H1 (cell line): ENCODE measurements around the gene HUWE1. TPM values are rescaled to one million over a fixed set of nuclear protein-coding genes. Genes with fewer than 3 reads are reported as not detected.

Source experiments
- CTCF ChIA-PET: fragments of 300-600 bp; sonication (Branson Sonifier 250); formaldehyde crosslinking; loops from one replicate; lab custom pipeline; 2021; ENCODE audit not compliant: partially characterized antibody; lab: Charles Lee
- POLR2A ChIA-PET: fragments of 300-600 bp; sonication (Branson Sonifier 250); formaldehyde crosslinking; loops from one replicate; lab custom pipeline; 2021; ENCODE audit warnings: inconsistent platforms; ENCODE audit not compliant: partially characterized antibody; lab: Charles Lee
- DNase-seq, 2 experiments: peaks; one replicate each; pipeline versions ENCODE4 v3.0.0 to v3.0.0-alpha.2; 2010 to 2022; ENCODE audit warnings: low spot score in 2 of 2, low read depth in 1 of 2, mixed read lengths in 1 of 2
- FAIRE-seq: peaks from 2 replicates; lab custom pipeline; 2011; peaks lifted over from hg19 to GRCh38; lab: Jason Lieb, UNC
- H2AFZ ChIP-seq: 2 replicates; pipeline ENCODE4 v1.8.1; 2012; ENCODE audit warnings: low read length, inconsistent platforms
- H2AK5ac ChIP-seq: 2 replicates; pipeline ENCODE4 v1.6.1; 2013; ENCODE audit warnings: low read depth, low read length
- H2BK120ac ChIP-seq: replicated peaks from 2 replicates; pipeline ENCODE3; 2013; ENCODE audit warnings: low read depth, low read length, inconsistent platforms
- H2BK12ac ChIP-seq: 2 replicates; pipeline ENCODE4 v1.6.1; 2013; ENCODE audit warnings: low read depth, low read length
- H2BK15ac ChIP-seq: 2 replicates; pipeline ENCODE4 v1.6.1; 2013; ENCODE audit warnings: low read length
- H2BK20ac ChIP-seq: 2 replicates; pipeline ENCODE4 v1.6.1; 2013; ENCODE audit warnings: low read length
- H2BK5ac ChIP-seq: 2 replicates; pipeline ENCODE4 v1.6.1; 2013; ENCODE audit warnings: low read depth, low read length
- H3K14ac ChIP-seq: 2 replicates; pipeline ENCODE4 v1.6.1; 2013; ENCODE audit warnings: inconsistent platforms; ENCODE audit not compliant: insufficient read length
- H3K18ac ChIP-seq: 2 replicates; pipeline ENCODE4 v1.6.1; 2013; ENCODE audit warnings: low read length; ENCODE audit errors: extremely low read depth
- H3K23ac ChIP-seq: 2 replicates; pipeline ENCODE4 v1.6.1; 2013; ENCODE audit warnings: inconsistent platforms; ENCODE audit not compliant: insufficient read length
- H3K23me2 ChIP-seq: 2 replicates; pipeline ENCODE4 v1.6.1; 2013; ENCODE audit warnings: low read depth, low read length
- H3K27ac ChIP-seq: 2 replicates; pipeline ENCODE4 v1.6.1; 2011; ENCODE audit warnings: low read depth, low read length, inconsistent platforms
- H3K27me3 ChIP-seq, 4 experiments: replicated peaks in 1 of 4; 1 replicate in 1 of 4; 2 replicates in 3 of 4; pipeline versions ENCODE4 v1.6.1 to v1.8.1; 2011 to 2013; ENCODE audit warnings: low read length in 3 of 4, mild to moderate bottlenecking in 3 of 4, inconsistent platforms in 2 of 4, mixed read lengths in 2 of 4, moderate library complexity in 1 of 4; ENCODE audit not compliant: control insufficient read depth in 3 of 4, insufficient read depth in 3 of 4; ENCODE audit errors: extremely low read depth in 1 of 4
- H3K36me3 ChIP-seq, 4 experiments: 2 replicates each; pipeline versions ENCODE4 v1.6.1 to v1.8.1; 2011 to 2013; ENCODE audit warnings: mild to moderate bottlenecking in 4 of 4, low read length in 3 of 4, moderate library complexity in 2 of 4, control low read depth in 1 of 4, inconsistent platforms in 1 of 4; ENCODE audit not compliant: insufficient read depth in 4 of 4, control insufficient read depth in 2 of 4
- H3K4ac ChIP-seq: replicated peaks from 2 replicates; pipeline ENCODE3; 2013; ENCODE audit warnings: low read length, low read depth, mixed read lengths, inconsistent platforms; ENCODE audit not compliant: insufficient read length
- H3K4me1 ChIP-seq, 4 experiments: replicated peaks in 1 of 4; 1 replicate in 1 of 4; 2 replicates in 3 of 4; pipeline versions ENCODE4 v1.6.1 to v1.8.1; 2011 to 2013; ENCODE audit warnings: low read length in 3 of 4, inconsistent platforms in 2 of 4, mixed read lengths in 1 of 4; ENCODE audit not compliant: insufficient read depth in 4 of 4, control insufficient read depth in 3 of 4
- H3K4me2 ChIP-seq, 2 experiments: 2 replicates each; pipeline versions ENCODE4 v1.6.1 to v1.8.1; 2011 to 2013; ENCODE audit warnings: low read depth in 2 of 2, low read length in 2 of 2, control low read depth in 1 of 2, inconsistent platforms in 1 of 2, mild to moderate bottlenecking in 1 of 2; ENCODE audit not compliant: insufficient read depth in 1 of 2
- H3K4me3 ChIP-seq, 4 experiments: fragments of 200-600, 300-600 bp in 1 of 4; sonication (generic), shearing (Covaris generic), sonication (Bioruptor Twin) in 1 of 4; 2 replicates each; pipeline versions ENCODE4 v1.5.1 to v1.8.1; 2011 to 2016; ENCODE audit warnings: low read length in 4 of 4, low read depth in 3 of 4, control low read depth in 2 of 4, inconsistent platforms in 2 of 4, mild to moderate bottlenecking in 2 of 4, mixed read lengths in 1 of 4, moderate library complexity in 1 of 4; ENCODE audit not compliant: insufficient read depth in 2 of 4; ENCODE audit errors: extremely low read depth in 1 of 4
- H3K56ac ChIP-seq: replicated peaks from 2 replicates; pipeline ENCODE3; 2013; ENCODE audit warnings: low read depth, mild to moderate bottlenecking, mixed read lengths, low read length, inconsistent platforms; ENCODE audit not compliant: insufficient read length
- H3K79me1 ChIP-seq: 2 replicates; pipeline ENCODE4 v1.6.1; 2013; ENCODE audit warnings: low read depth, low read length, control low read depth
- H3K79me2 ChIP-seq, 2 experiments: 2 replicates each; pipeline versions ENCODE4 v1.6.1 to v1.8.1; 2012 to 2013; ENCODE audit warnings: low read length in 2 of 2, mild to moderate bottlenecking in 2 of 2, inconsistent platforms in 1 of 2; ENCODE audit not compliant: insufficient read depth in 2 of 2, control insufficient read depth in 1 of 2
- H3K9ac ChIP-seq, 4 experiments: replicated peaks in 1 of 4; 1 replicate in 1 of 4; 2 replicates in 3 of 4; pipeline versions ENCODE4 v1.6.1 to v1.8.1; 2011 to 2013; ENCODE audit warnings: low read depth in 3 of 4, low read length in 3 of 4, control low read depth in 2 of 4, mild to moderate bottlenecking in 2 of 4, moderate library complexity in 2 of 4, inconsistent platforms in 1 of 4; ENCODE audit errors: extremely low read depth in 1 of 4
- H3K9me3 ChIP-seq, 2 experiments: 2 replicates each; pipeline versions ENCODE4 v1.6.1 to v1.8.1; 2012 to 2013; ENCODE audit warnings: mild to moderate bottlenecking in 2 of 2, moderate library complexity in 2 of 2, control low read depth in 1 of 2, inconsistent platforms in 1 of 2, low read depth in 1 of 2, low read length in 1 of 2, mixed read lengths in 1 of 2; ENCODE audit not compliant: insufficient read depth in 2 of 2
- H4K20me1 ChIP-seq, 2 experiments: replicated peaks in 1 of 2; 2 replicates each; pipeline versions ENCODE3 to v1.8.1; 2011 to 2013; ENCODE audit warnings: inconsistent platforms in 2 of 2, low read length in 2 of 2, mild to moderate bottlenecking in 1 of 2; ENCODE audit not compliant: insufficient read depth in 2 of 2, control insufficient read depth in 1 of 2
- H4K5ac ChIP-seq: 2 replicates; pipeline ENCODE4 v1.6.1; 2013; ENCODE audit warnings: low read length, low read depth, mixed read lengths, inconsistent platforms; ENCODE audit not compliant: insufficient read length
- H4K8ac ChIP-seq: 2 replicates; pipeline ENCODE4 v1.8.0; 2013; ENCODE audit warnings: mild to moderate bottlenecking, moderate library complexity, low read length, inconsistent platforms; ENCODE audit not compliant: insufficient read depth; ENCODE audit errors: extremely low read depth
- H4K91ac ChIP-seq: replicated peaks from 2 replicates; pipeline ENCODE3; 2013; ENCODE audit warnings: low read length, mixed read lengths, inconsistent platforms; ENCODE audit not compliant: insufficient read length
- POU5F1 ChIP-seq: IDR thresholded peaks from 2 replicates; pipeline ENCODE4 v1.6.1; 2011; ENCODE audit warnings: low read depth, mild to moderate bottlenecking, low read length, moderate library complexity
- TAF1 ChIP-seq: IDR thresholded peaks from 2 replicates; pipeline ENCODE4 v1.6.1; 2011; ENCODE audit warnings: mild to moderate bottlenecking, low read depth, low read length
- ZNF274 ChIP-seq: IDR thresholded peaks from 2 replicates; pipeline ENCODE4 v1.7.0; 2012; ENCODE audit warnings: low read length, borderline replicate concordance; ENCODE audit errors: extremely low read depth
- WGBS, 2 experiments: shearing (Covaris generic) in 1 of 2; methylation state at CpG; one replicate each; pipeline versions ENCODE4 v1.1.6 to v1.1.7; 2013 to 2015; ENCODE audit warnings: low lambda C conversion rate in 2 of 2, mixed read lengths in 2 of 2, inconsistent platforms in 1 of 2, low coverage in 1 of 2, missing lambda C conversion rate in 1 of 2; ENCODE audit not compliant: insufficient replicate concordance in 2 of 2, insufficient coverage in 1 of 2, insufficient read length in 1 of 2; ENCODE audit errors: extremely low coverage in 1 of 2, missing lambda C conversion rate in 1 of 2; 5-methylcytosine and 5-hydroxymethylcytosine counted together
- polyA plus RNA-seq, 7 experiments: library from polyadenylated mRNA; depleted of rRNA in 3 of 7; stranded (reverse) in 5 of 7; unstranded in 2 of 7; fragments of >200 nt in 5 of 7; fragments of 200-250 nt in 2 of 7; gene quantifications; 1 replicate in 5 of 7; 2 replicates in 1 of 7; 4 replicates in 1 of 7; pipeline versions ENCODE4 v1.2.1 to v1.2.3, GENCODE V29; 2011 to 2013; ENCODE audit warnings: missing spikeins in 2 of 7, mixed read lengths in 2 of 7
- total RNA-seq: library from RNA; stranded (reverse); fragmentation: NEBNext Ultra II Directional; extraction: Animal tissue kit (Norgen Biotek cat#: 25700); gene quantifications from 2 replicates; pipeline ENCODE4 v1.2.1, GENCODE V29; 2021

HUWE1 gene
- total and polyA plus RNA-seq, 2 of the 8 experiments (the other 6 are each of a cell fraction or from before 2014, with no cell fraction given): 114 to 252 TPM

- no peaks in the 10 kb centered on the region for H3K36me3 ChIP-seq
- no peak overlapping the region for H3K4me2 ChIP-seq
- no peaks in the 10 kb centered on the region for H3K79me1 ChIP-seq
- H3K14ac ChIP-seq: no peak overlapping the region
- no peaks in the 10 kb centered on the region for H3K79me2 ChIP-seq
- H3K4me3 ChIP-seq: no peak overlapping the region
- H4K91ac ChIP-seq: no peak overlapping the region
- no peaks in the 10 kb centered on the region for H3K27me3 ChIP-seq
- no peak overlapping the region for H3K27ac ChIP-seq
- no peaks in the 10 kb centered on the region for H3K23me2 ChIP-seq
- H2BK120ac ChIP-seq: no peak overlapping the region
- no peak overlapping the region for H2AK5ac ChIP-seq
- DNase-seq: no peak
- 93% methylated on average over 3 of the region's 5 CpGs; no CpG with 5 or more reads in 1 of the 2 experiments for WGBS, 2 experiments
- H3K9me3 ChIP-seq: peaks cover 0 to 12% of the 10 kb centered on the region in 2 experiments; a peak in 2 of 4 replicates
- no peak overlapping the region for H4K5ac ChIP-seq
- no peak overlapping the region for H3K4ac ChIP-seq
- H4K20me1 ChIP-seq: no peaks in the 10 kb centered on the region
- no peak overlapping the region for H3K9ac ChIP-seq
- H2BK15ac ChIP-seq: no peak overlapping the region
- H3K56ac ChIP-seq: no peak overlapping the region
- no peaks in the 10 kb centered on the region for H3K4me1 ChIP-seq
- no peak overlapping the region for H3K23ac ChIP-seq
- no peak overlapping the region for H2BK20ac ChIP-seq
- H3K18ac ChIP-seq: no peak overlapping the region
- H2BK5ac ChIP-seq: no peak overlapping the region
- POLR2A ChIA-PET: interaction anchor here (0.6 to 1.9 kb wide), 2 partner anchors 12 to 14 kb away, joined by 4 read pairs; no protein-coding TSS in a partner anchor
- CTCF ChIA-PET: no interaction called here
- no peak overlapping the region for H2BK12ac ChIP-seq
- FAIRE-seq: no peak
- no peak overlapping the region for H4K8ac ChIP-seq
- no peak overlapping the region for H2AFZ ChIP-seq
- TF ChIP-seq ZNF274 (no peak), POU5F1 (no peak), TAF1 (no peak)
These were observed 38.4 kb upstream of the HUWE1 start for GRCh38 chrX:53724872-53725271.
